ENCODE measurements around the gene FAM114A1. TPM values are rescaled to one million over a fixed set of nuclear protein-coding genes. Genes with fewer than 3 reads are reported as not detected.

The FAM114A1 gene
- total RNA-seq (100 to 1,000 TPM in 1 of 2 donors, 10 to 100 TPM in 1; 22.1 to 108 TPM), polyA plus RNA-seq (10 to 100 TPM; 35.7 to 72.0 TPM)

DNA sequence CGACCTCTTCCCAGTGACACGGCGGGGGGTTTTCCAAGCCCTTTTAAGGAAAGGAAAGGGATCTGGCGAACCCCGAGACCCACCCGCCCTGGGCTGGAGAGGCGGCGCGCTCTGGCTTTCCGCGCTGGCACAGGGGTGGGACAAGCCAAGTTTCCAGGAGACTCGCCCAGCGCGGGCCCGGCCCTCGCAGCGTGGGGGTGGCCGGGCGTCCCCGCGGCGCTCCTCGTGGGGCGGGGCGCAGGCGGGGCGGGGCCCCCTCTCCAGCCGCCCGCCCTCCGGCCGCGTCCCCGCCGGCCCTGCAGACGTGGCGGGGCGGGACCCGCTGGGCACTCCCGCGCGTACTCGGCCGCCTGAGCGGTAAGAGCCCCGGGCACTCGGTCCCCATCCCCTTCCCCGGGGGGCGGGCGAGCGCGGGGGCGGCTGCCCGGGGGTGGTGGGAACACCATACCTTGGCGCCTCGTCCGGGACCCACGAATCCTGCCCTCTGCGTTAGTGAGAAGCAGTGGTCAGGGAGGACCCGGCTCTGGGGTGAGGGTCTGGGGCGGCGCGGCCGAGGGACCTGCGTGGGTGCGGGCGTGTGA lies at the start of gene FAM114A1:
Gene FAM114A1, plus strand, starts transcription at position 329 of the 581 bp plus-strand sequence. CDS start 10,273 bp downstream, outside the sequence.
- Histone ChIP-seq H3K27me3 (ENCODE audit: control insufficient read depth in 4 of 4, insufficient read depth in 4 of 4, low read length in 3 of 4) (no peaks in the 10 kb centered on the region), H3K4me1 (ENCODE audit: control insufficient read depth in 4 of 4, insufficient read depth in 4 of 4, low read length in 3 of 4) (peaks cover 7 to 45% (median 25%) of the 10 kb centered on the region in 4 donors), H3K9ac (ENCODE audit: low read depth in 1 of 2, low read length in 2 of 2) (peak within 1 kb of the TSS; percentile 78 to 97), H3K4me3 (ENCODE audit: low read depth in 1 of 3, low read length in 3 of 3) (peak within 1 kb of the TSS; percentile 60 to 83 (median 67)), H3K27ac (ENCODE audit: low read depth in 1 of 2, low read length in 2 of 2) (peak within 1 kb of the TSS; percentile 93 to 98), H3K36me3 (ENCODE audit: control insufficient read depth in 4 of 4, insufficient read depth in 3 of 4, low read depth in 1 of 4, low read length in 3 of 4) (peaks cover 0 to 10% (median 2%) of the 10 kb centered on the region in 4 donors), H3K9me3 (ENCODE audit: control insufficient read depth in 4 of 4, low read length in 3 of 4) (no peaks in the 10 kb centered on the region)
- no peak for TF ChIP-seq TAF1 (conservative IDR thresholded peaks at IDR 0.05)
- no peak for TF ChIP-seq HNF4G (IDR thresholded peaks at IDR 0.05)
- no peak for TF ChIP-seq FOXA2 (IDR thresholded peaks at IDR 0.05)
- peak in 1 of 2 donors; percentile 9 for TF ChIP-seq RAD21 (IDR thresholded peaks at IDR 0.05)
- TF ChIP-seq HNF4A (conservative IDR thresholded peaks at IDR 0.05), result peak in 1 of 2 donors; percentile 2
- TF ChIP-seq EGR1 (IDR thresholded peaks at IDR 0.05; ENCODE audit: low read depth in 2 of 2), result no peak
- peak; percentile 9 for TF ChIP-seq NR2F2 (IDR thresholded peaks at IDR 0.05)
- TF ChIP-seq ZBTB33 (IDR thresholded peaks at IDR 0.05), result no peak
- TF ChIP-seq, protein P1, sequence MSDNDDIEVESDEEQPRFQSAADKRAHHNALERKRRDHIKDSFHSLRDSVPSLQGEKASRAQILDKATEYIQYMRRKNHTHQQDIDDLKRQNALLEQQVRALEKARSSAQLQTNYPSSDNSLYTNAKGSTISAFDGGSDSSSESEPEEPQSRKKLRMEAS (IDR thresholded peaks at IDR 0.05), result no peak
- TF ChIP-seq CTCF (IDR thresholded peaks at IDR 0.05; ENCODE audit: low read depth, low read length, missing input control), result no peak
- TF ChIP-seq SP1 (IDR thresholded peaks at IDR 0.05), result peak; percentile 66
- no peak for TF ChIP-seq GABPA (IDR thresholded peaks at IDR 0.05 in 1 of 2, conservative IDR thresholded peaks at IDR 0.05 in 1 of 2)
- TF ChIP-seq, protein P2, sequence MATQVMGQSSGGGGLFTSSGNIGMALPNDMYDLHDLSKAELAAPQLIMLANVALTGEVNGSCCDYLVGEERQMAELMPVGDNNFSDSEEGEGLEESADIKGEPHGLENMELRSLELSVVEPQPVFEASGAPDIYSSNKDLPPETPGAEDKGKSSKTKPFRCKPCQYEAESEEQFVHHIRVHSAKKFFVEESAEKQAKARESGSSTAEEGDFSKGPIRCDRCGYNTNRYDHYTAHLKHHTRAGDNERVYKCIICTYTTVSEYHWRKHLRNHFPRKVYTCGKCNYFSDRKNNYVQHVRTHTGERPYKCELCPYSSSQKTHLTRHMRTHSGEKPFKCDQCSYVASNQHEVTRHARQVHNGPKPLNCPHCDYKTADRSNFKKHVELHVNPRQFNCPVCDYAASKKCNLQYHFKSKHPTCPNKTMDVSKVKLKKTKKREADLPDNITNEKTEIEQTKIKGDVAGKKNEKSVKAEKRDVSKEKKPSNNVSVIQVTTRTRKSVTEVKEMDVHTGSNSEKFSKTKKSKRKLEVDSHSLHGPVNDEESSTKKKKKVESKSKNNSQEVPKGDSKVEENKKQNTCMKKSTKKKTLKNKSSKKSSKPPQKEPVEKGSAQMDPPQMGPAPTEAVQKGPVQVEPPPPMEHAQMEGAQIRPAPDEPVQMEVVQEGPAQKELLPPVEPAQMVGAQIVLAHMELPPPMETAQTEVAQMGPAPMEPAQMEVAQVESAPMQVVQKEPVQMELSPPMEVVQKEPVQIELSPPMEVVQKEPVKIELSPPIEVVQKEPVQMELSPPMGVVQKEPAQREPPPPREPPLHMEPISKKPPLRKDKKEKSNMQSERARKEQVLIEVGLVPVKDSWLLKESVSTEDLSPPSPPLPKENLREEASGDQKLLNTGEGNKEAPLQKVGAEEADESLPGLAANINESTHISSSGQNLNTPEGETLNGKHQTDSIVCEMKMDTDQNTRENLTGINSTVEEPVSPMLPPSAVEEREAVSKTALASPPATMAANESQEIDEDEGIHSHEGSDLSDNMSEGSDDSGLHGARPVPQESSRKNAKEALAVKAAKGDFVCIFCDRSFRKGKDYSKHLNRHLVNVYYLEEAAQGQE (IDR thresholded peaks at IDR 0.05), result peak; percentile 80
- TF ChIP-seq RXRA (IDR thresholded peaks at IDR 0.05), result no peak
- peak; percentile 35 for TF ChIP-seq YY1 (IDR thresholded peaks at IDR 0.05)
- TF ChIP-seq FOXA1 (IDR thresholded peaks at IDR 0.05), result no peak
- no peak for TF ChIP-seq JUND (IDR thresholded peaks at IDR 0.05)
- TF ChIP-seq ATF3 (IDR thresholded peaks at IDR 0.05), result no peak
- peak; percentile 85 for DNase-seq (ENCODE audit: low spot score)
- under 1% methylated on average over 66 of the region's 66 CpGs for WGBS

All from liver (tissue), 9 donors.